GM18870 (cell line): Measurements from ENCODE around the gene RETSAT.
"Not testable (repeated sequence)": the region's sequence is repeated elsewhere in the genome, so short reads cannot be mapped to it uniquely, and the experiment has no call there.

Experiments
- ATAC-seq: cut with Tn5 transposase; IDR thresholded peaks from one replicate; pipeline ENCODE4 v1.9.1; 2021; ENCODE audit warnings: moderate library complexity; ENCODE audit not compliant: unreplicated experiment

The RETSAT gene

DNA sequence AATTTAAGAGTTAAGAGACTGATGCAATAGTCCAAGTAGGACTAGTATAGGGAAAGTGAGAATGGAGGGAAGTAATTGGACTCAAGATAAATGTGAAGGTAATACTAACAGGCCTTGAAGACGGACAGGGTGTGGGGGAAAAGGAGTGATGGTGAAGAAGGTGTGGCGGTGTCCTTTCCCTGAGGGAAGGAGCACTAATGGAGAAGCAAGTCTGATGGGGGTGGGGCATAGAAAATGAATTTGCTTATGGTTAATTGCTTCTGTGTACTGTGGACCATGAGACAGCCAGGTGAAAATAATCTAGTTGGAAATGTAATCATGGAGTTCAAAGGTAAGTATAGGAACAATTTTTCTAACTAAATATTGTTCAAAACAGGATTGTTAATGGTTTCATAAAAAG, 19.4 kb downstream of the RETSAT start:
- ATAC-seq = no peak

DNA sequence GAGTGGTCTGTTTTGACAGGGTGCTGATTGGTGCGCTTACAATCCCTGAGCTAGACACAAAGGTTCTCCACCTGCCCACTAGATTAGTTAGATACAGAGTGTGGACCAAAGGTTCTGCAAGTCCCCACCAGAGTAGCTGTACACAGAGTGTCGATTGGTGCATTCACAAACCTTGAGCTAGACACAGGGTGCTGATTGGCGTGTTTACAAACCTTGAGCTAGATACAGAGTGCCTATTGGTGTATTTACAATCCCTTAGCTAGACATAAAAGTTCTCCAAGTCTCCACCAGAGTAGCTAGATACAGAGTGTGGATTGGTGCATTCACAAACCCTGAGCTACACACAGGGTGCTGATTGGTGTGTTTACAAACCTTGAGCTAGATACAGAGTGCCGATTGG, 20.5 kb downstream of the RETSAT start:
- not testable (repeated sequence) for ATAC-seq

DNA sequence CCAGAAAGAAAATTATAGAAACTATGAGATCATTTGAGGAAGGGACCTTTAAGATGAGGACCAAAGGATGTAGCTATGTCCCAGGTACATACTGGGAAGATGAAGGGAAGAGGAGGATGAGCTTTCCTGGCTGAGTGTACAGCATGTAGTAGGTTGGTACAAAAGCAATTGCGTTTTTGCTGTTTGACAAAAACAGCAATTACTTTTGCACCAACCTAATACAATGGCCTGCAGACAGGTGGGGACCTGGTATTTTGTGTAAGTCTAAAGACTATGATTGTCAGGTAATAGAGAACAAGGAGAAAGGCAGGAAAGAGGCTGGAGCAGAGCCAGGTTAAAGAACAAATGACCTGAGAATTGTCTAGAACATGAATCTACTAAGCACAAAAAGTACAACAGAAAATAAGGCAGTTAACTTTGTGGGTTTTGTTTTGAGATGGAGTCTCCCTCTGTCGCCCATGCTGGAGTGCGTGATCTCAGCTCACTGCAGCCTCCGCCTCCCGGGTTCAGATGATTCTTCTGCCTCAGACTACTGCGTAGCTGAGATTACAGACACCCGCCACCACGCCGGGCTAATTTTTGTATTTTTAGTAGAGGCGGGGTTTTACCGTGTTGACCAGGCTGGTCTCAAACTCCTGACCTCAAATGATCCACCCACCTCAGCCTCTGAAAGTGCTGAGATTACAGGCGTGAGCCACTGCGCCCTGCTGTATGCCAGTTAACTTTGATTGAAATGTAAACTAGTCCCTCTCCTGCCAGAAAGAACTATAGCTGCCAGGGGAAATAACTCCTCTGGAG, 23.3 kb downstream of the RETSAT start:
- no peak for ATAC-seq

DNA sequence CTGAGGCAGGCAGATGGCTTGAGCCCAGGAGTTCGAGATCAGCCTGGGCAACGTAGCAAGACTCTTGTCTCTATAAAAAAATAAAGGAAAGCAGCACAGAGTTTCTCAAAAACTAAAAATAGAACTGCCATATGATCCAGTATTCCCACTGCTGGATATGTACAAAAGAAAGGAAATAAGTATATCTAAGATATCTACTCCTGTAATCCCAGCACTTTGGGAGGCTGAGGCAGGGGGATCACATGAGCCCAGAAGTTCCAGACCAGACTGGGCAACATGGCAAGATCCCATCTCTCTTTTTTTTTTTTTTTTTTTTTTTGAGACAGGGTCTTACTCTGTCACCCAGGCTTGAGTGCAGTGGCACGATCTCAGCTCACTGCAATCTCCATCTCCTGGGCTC, 24.6 kb downstream of the RETSAT start:
- not testable (repeated sequence) for ATAC-seq

DNA sequence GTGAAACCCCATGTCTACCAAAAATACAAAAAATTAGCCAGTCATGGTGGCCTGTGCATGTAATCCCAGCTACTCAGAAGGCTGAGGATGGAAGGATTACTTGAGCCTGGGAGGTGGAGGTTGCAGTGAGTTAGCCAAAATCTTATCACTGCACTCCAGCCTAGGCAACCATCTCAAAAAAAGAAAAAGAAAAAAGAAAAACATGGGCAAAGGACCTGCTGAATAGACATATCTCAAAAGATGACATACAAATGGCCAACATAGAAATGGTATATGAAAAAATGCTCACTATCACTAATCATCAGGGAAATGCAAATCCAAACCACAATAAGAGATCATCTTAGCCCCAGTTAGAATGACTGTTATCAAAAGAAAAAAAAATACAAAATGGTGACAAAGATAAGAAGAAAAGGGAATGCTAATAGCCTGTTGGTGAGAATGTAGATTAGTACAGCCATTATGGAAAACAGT, 25.1 kb downstream of the RETSAT start:
- no peak for ATAC-seq

- ATAC-seq = peak; percentile 70
Measured at GRCh38 chr2:85327822-85328617, 26.3 kb downstream of the RETSAT start, which contains the start of gene TGOLN2. TGOLN2 (minus strand) TSS chr2:85327989; CDS start chr2:85327962, 27 bp downstream.

DNA sequence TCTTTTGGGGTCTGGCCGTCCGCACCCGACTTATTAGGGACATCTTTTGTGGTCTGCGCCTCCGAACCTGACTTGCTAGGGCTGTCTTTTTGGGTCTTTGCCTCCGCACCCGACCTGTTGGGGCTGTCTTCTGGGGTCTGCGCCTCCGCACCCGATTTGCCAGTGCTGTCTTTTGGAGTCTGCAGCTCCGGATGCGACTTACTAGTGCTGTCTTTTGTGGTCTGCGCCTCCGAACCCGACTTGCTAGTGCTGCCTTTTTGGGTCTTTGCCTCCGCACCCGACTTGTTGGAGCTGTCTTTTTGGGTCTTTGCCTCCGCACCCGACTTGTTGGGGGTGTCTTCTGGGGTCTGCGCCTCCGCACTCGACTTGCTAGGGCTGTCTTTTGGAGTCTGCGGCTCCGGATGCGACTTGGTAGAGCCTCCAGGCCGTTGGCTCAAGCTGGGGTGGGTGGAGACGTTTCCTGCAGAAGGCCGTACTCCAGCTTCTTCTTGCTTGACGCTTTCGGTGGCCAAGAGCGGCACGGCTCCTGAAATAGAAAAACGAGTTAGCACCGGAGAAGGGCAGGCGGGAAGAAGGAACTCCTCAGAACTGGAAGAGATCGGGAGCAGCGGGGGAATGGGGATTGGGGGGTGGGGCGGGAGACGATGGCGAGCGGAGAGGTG, 27.0 kb downstream of the RETSAT start:
- ATAC-seq = no peak

DNA sequence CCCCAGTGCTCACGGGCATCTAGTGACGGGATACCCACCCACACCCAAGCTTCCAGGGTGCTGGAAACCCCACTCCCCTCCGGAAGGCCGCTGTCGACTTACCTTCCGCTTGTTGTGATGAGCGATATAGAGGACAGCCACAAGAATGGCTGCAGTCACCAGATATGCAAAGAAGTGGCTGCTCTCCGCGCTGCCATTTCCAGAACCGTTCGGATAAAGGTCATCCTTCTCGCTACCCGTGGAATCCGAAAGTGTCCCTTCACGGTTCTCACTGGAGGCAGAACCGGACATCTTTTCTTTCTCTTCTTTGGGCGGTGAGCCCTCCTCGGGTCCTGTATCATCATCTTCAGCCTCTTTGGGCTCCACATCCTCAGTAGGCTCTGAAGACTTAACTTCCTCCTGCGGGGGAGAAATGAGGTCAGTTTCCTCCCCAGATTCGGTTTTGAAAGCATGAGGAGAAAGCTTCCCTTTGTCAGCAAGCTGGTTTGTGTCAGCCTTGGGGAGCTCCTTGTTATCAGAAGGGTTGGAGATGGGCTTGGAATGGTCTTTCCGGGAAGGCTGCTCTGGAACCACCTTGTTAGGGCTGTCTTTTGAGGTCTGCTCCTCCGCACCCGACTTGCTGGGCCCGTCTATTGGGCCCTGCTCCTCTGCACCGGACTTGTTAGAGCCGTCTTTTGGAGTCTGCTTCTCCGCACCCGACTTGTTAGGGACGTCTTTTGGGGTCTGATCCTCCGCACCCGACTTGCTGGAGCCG, 27.7 kb downstream of the RETSAT start:
- no peak for ATAC-seq

DNA sequence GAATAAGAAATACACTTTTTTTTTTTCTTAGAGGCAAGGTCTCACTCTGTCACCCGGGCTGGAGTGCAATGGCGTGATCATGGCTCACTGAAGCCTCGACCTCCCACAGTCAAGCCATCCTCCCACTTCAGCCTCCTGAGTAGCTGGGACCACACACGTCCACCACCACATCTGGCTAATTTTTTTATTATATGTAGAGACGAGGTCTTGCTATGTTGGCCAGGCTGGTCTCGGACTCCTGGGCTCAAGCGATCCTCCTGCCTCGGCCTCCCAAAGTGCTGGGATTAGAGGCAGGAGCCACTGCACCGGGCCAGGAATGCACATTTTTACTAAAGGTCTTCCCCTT, 28.9 kb downstream of the RETSAT start:
- no peak for ATAC-seq

- no peak for ATAC-seq
Measured at GRCh38 chr2:85324639-85325465, 29.5 kb downstream of the RETSAT start.

DNA sequence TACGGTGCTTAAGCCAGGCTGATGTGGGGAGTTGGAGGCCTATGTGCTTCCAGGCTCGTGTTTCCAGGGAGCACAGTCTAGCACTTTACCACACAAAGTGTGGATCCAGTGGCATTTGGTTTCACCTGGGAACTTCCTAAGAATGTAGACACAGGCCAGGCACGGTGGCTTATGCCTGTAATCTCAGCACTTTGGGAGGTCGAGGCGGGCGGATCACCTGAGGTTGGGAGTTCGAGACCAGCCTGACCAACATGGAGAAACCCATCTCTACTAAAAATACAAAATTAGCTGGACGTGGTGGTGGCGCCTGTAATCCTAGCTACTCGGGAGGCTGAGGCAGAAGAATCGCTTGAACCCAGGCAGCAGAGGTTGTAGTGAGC, 30.4 kb downstream of the RETSAT start:
- ATAC-seq = not testable (repeated sequence)

GRCh38 chr2:85323351-85323987, 30.9 kb downstream of the RETSAT start:
- no peak for ATAC-seq

DNA sequence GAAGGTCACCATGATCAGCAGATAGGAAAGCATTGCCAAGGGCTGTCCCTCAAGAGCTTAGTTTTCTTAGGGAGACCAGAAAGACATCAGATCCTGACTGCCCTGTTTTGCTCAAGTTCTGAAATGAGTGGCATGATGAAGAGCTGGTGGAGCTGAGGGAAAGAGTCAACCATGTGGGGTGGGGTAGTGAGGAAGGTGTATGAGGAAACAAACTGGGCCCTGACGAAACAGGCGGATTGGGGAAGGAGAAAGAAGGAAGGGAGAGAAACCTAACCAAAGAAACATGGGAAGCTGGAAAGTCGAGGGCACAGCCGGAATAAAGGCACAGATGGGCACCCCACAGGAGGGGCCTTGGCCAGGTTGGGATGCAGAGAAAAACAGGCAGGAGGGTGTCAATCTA, 34.5 kb downstream of the RETSAT start:
- no peak for ATAC-seq

DNA sequence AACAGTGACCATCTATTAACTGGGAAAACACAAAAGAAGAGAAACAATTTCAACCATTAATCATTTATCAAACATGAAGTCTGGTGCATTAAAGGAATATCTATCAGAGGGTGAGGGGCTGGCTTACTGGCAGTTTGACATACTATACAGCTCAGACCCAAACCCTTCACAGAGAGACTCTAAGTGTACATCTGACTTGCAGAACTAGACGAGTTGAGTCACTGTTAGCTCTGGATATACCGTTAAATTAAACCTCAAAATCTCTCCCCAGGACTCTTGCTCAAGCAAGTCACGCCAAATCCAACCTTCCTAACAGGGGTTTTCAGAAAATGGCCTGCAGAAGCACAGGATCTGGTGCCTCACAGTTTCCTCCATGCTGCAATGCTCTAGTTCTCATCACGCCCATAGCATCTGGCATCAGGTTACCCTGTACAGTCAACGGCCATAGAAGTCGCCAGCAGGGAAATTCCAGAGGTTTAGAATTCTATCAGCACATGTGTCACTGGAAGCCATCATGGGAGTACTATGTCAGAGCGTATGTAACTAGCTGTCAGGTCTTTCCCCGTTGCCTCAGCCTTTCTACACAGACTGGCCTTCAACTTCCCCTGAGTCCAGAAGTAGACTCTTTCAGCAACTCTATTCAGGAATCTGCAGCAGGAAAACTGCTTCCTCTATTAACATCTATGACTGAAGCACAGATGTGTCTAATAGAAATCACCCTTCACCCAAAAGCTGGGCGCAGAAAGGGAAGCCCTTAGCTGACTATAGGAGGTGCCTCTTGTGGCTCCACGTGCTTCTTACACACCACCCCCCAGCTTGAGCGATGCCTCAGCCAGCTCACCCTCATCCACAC, 35.9 kb downstream of the RETSAT start:
- peak; percentile 63 for ATAC-seq

GRCh38 chr2:85315921-85316320, 38.4 kb downstream of the RETSAT start:
- ATAC-seq = not testable (repeated sequence)

DNA sequence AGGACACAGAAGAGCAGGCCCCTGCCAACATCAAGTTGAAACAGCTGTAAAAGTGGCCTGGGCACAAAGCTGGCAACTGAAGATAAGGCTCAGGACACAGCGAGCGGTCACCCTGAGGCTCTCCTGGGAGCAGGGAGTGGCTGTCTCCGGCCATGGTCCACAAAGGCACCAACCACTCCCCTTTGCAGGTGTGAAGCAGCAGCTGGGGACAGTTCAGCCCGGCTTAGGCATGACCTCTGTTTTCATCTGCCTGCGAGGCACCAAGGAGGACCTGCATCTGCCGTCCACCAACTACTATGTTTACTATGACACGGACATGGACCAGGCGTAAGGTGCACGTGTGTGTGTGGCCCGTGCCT, 39.5 kb downstream of the RETSAT start:
- ATAC-seq = no peak

GRCh38 chr2:85312404-85312803, 41.9 kb downstream of the RETSAT start:
- ATAC-seq = no peak

GRCh38 chr2:85310330-85310729, 44.0 kb downstream of the RETSAT start:
- peak; percentile 53 for ATAC-seq
